ENCODE data around the gene STAC3.

STAC3 gene

DNA sequence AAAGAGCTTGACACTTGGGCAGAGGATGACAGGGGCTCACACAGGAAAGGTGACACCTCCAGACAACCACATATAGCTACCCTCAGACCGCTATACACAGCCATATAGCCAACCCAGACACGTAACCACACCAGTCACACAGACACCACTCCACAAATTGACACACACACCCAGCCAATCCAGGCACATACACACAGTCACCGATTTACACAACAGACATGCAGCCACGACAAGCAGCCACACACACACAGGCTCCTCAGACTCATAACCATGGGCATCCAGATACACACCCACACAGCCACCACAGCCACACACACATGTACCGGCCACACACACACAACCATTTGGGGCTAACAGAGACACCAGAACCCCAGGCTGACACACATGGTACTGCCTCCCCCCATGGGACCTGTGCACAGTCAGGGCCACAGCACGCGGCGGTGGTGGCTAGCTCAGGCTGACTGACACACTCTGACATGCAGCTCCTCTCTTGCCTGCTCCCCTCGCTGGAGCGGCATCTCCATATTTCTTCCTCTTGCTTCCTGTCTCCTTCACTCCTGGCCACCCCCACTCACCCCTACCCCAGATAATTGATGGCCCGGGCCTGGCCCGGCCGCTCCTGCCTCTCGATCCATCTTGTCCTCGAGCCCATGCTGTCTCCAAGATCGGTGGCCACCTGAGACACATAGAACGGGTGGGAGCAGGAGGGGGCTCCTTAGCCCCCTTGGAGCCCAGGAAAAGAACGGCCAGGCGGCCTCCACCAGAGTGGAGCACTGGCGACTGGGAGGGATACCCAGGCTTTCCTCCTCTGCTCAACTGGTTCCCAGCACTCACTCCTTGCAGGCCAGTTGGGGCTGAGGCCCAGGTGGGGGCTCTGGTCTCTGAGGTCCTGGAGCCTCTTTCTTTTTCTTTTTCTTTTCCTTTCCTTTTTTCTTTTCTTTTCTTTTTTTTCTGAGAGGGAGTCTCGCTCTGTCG, 27.5 kb downstream of the STAC3 start:
- DNase-seq (ENCODE audit: low read depth in 2 of 2) = no peak

- DNase-seq (ENCODE audit: low read depth in 2 of 2) = no peak
Measured at GRCh38 chr12:57222286-57223190, 28.4 kb downstream of the STAC3 start.

- DNase-seq (ENCODE audit: low read depth in 2 of 2) = no peak
Measured at GRCh38 chr12:57221169-57221917, 29.6 kb downstream of the STAC3 start.

DNA sequence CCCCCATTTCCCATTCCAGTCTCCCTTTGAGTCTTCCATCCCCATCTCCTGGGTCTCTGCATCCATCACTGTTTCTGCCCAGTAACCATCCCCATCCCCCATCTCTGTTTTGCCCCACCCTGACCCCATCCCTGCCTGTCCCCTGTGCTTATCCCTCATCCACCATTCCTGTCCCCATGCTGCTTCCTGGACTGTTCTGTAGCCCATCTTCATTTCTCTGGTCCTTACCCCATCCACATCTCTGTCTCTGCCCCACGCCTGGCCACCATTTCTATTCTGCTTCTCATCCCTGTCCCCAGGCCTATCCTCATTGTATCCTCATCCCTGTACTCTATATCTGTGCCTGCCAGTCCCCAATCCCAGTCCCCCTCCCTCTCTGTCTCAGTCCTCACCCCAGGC, 30.2 kb downstream of the STAC3 start:
- no peak for DNase-seq (ENCODE audit: low read depth in 2 of 2)

- no peak for DNase-seq (ENCODE audit: low read depth in 2 of 2)
Measured at GRCh38 chr12:57219993-57220754, 30.8 kb downstream of the STAC3 start.

- DNase-seq (ENCODE audit: low read depth in 2 of 2) = no peak
Measured at GRCh38 chr12:57219205-57219992, 31.6 kb downstream of the STAC3 start.

DNA sequence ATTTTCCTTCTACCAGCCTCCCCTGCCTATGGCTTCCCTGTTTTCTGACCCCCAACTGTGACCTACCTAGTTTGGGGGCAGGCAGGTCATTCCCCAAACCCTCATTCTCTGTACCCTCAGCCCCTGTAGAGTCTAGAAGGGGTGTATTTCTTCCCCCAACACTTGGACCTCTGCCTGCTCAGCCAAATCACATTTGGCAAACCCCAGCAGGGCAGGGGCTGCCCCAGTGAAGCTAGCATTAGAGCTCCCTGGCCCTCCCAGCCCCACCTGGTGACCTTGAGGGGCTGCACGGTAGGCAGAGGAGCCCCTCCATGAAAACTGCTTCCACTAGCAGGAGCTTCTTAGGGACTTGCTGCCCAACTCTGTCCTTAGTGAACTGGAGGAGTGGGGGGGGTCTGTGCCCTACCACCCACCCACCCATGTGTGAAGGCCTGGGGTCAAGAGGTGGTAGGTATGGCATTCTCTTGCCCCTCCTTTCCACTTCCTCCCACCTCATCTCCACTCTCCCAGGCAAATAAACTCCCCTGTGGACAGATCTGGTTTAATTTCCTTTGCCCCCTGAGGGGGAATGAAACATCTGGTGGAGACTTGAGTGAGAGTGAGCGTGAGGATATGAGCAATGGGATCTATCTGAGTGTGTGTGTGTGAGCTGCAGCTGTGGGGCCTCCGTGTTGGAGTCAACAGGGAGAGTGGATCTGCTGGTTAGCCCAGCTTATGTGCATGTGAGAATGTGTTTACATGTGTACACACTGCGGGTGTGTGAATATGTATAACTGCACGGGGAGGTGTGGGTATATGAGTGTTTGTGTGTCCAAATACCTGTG, 32.7 kb downstream of the STAC3 start:
- DNase-seq (ENCODE audit: low read depth in 2 of 2) = no peak

DNA sequence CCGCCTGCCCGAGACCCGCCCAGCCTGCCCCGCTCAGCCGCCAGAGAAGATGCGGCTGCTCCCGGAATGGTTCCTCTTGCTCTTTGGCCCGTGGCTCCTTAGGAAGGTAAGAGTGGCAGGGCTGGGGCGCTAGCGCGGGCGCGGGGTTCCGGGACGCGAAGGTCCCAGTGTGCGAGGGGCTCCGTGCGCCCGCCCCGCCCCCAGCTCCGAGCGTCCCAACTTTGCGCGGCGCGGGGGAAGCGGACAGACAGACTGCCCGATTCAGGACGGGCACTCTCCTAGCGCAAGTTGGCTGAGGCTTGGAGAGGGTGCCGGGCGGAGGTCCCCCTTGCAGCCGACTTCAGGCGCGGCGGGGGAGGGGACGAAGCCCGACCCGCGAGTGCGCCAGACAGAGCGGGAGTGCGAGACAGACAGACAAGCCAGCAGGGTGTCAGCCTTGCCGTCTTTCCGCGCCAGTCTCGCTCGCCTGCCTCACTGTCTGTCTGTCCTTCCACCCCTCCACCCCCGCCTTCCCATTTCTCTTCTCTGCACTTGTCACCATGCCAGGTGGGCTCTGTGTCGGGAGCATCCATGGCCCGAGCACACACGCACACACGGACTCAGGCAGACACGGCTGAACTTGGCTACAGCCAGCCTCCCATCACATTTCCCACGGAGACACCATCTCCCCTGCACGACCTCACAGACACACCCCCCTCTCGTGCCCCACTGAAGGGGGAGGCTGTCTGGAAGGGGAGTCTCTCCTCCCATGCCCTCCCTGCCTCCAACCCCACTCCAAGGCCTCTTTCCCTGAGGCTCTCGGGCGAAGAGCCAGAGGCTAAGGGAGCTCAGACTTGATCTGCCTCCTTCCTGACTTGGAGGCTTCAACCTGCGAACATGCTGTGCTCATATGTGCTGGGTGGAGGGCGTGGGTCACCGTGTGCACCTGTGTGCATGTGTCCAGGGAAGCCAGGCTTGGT, 33.8 kb downstream of the STAC3 start:
- DNase-seq (ENCODE audit: low read depth in 2 of 2) = no peak

GRCh38 chr12:57216014-57216911, 34.7 kb downstream of the STAC3 start, which contains the start of gene NXPH4:
Gene NXPH4 (plus strand): TSS chr12:57216794. CDS start chr12:57216970, 176 bp downstream.
- DNase-seq (ENCODE audit: low read depth in 2 of 2) = no peak

DNA sequence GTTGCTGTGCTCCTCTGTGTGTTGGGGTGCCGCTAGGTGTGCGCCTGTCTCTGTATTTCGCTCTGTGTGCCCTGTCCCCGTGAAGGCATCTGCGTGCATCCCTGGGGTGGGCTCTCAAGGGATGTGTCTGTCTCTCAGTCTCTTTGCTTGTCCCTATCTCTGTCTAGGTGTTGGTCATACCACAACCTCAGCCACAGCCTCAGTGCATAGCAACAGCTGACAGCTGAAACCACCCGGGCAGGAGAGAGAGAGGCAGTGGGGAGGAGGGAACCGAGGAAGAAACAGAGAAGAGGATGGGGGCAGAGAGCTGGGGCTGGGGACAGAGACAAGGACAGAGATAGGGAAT, 35.3 kb downstream of the STAC3 start:
- no peak for DNase-seq (ENCODE audit: low read depth in 2 of 2)

DNA sequence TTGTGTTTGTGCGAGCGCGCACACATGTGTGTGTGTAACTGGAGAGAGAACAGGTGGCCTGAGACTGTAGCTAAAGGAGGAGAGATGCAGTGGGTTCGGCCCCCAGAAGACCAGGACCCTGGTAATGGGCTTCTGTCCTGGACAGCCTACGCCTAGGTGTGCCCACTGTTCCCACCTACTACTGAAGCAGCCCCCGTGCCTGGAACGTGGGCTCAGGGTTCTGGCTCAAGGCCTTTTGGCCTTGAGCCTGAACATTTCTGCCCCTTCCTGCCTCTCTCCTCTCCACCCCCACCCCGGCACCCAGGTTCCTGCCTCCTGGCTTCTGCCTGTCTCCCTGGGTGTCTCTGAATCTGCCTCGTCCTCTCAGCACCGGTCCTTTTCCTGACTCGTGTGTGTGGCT, 35.9 kb downstream of the STAC3 start:
- DNase-seq (ENCODE audit: low read depth in 2 of 2) = no peak

- DNase-seq (ENCODE audit: low read depth in 2 of 2) = peak; percentile 38 to 44
Measured at GRCh38 chr12:57214398-57214781, 36.6 kb downstream of the STAC3 start.

DNA sequence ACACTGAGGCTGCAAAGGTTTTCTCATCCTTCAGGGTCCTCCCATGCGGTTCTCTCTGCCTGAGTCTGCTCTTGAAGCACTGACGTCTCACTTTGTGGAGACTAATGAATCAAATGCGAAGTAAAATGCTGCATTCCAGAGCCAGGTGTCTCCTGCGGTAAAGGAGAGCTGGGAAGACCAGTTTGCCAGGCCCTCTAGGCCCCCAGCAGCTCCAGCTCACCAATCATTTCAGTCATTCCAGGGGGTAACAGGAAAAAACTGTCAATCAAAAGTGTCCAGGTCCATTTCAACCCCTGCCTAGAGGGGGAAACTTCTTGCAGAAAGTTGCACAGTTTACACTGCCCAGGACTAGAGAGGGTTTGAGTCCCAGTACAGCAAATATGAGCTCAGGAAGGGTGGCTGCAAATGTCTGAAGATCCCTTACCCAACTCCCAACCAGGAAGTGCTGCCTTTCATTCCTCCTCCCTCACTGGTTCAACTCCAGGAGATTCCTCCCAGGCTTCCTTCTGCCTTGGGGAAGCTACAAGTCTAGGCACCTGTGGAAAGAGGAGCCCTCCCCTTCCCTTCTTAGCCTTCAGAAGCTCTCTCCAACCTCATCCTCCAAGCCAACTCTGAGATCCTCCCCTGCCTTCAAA, 37.1 kb downstream of the STAC3 start:
- no peak for DNase-seq (ENCODE audit: low read depth in 2 of 2)

GRCh38 chr12:57213058-57213715, 37.8 kb downstream of the STAC3 start:
- DNase-seq (ENCODE audit: low read depth in 2 of 2) = peak; percentile 69 to 75

DNA sequence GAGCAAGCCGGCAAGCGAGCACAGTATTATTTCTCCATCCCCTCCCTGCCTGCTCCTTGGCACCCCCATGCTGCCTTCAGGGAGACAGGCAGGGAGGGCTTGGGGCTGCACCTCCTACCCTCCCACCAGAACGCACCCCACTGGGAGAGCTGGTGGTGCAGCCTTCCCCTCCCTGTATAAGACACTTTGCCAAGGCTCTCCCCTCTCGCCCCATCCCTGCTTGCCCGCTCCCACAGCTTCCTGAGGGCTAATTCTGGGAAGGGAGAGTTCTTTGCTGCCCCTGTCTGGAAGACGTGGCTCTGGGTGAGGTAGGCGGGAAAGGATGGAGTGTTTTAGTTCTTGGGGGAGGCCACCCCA, 38.3 kb downstream of the STAC3 start:
- no peak for DNase-seq (ENCODE audit: low read depth in 2 of 2)

All from stimulated activated CD8-positive, alpha-beta memory T cell treated with anti-CD3 and anti-CD28 coated beads, Interleukin-7, amount 100 ng/mL, for 1 hour (primary cell).